Measurements from ENCODE around the gene LYSMD4. TPM values are rescaled to one million over a fixed set of nuclear protein-coding genes. Genes with fewer than 3 reads are reported as not detected.

The LYSMD4 gene
- total RNA-seq, 1 donor from 2014 or later, result 11.7 TPM

- no peaks in the 10 kb centered on the region for H3K36me3 ChIP-seq
- no peak overlapping the region for H3K4me2 ChIP-seq
- no peaks in the 10 kb centered on the region for H3F3A ChIP-seq (ENCODE audit: low read depth)
- Mint-ChIP-seq H3K9me3 (no peaks in the 10 kb centered on the region), H3K27me3 (ENCODE audit: insufficient read depth, low read depth) (peaks cover 11% of the 10 kb centered on the region), H3K4me1 (peaks cover 8% of the 10 kb centered on the region), H3K4me3 (no peak overlapping the region), H3K27ac (no peak overlapping the region), H3K36me3 (no peaks in the 10 kb centered on the region)
- no peaks in the 10 kb centered on the region for H3K79me2 ChIP-seq (ENCODE audit: low read depth)
- no peak overlapping the region for H3K4me3 ChIP-seq
- H3K4me1 ChIP-seq, result no peaks in the 10 kb centered on the region
- no peak overlapping the region for H3K9ac ChIP-seq
- no peak for TF ChIP-seq EZH2 (IDR thresholded peaks at IDR 0.05)
- H3K27me3 ChIP-seq, result no peaks in the 10 kb centered on the region
- DNase-seq (ENCODE audit: low spot score), result no peak
- no peaks in the 10 kb centered on the region for H4K20me1 ChIP-seq (ENCODE audit: low read depth)
- H3K9me3 ChIP-seq (ENCODE audit: low read depth), result no peaks in the 10 kb centered on the region
- H2AFZ ChIP-seq (replicated peaks), result peak overlapping the region; percentile 34
- no peak overlapping the region for H3K27ac ChIP-seq
Measured at GRCh38 chr15:99745370-99746086, 12.3 kb upstream of the LYSMD4 start.

- no peaks in the 10 kb centered on the region for H3K79me2 ChIP-seq (ENCODE audit: low read depth)
- no peaks in the 10 kb centered on the region for H4K20me1 ChIP-seq (ENCODE audit: low read depth)
- Mint-ChIP-seq H3K4me3 (no peak overlapping the region), H3K36me3 (no peaks in the 10 kb centered on the region), H3K4me1 (no peaks in the 10 kb centered on the region), H3K9me3 (no peaks in the 10 kb centered on the region), H3K27me3 (ENCODE audit: insufficient read depth, low read depth) (peaks cover 11% of the 10 kb centered on the region), H3K27ac (no peak overlapping the region)
- H3K27ac ChIP-seq, result no peak overlapping the region
- no peaks in the 10 kb centered on the region for H3K4me1 ChIP-seq
- no peaks in the 10 kb centered on the region for H3K27me3 ChIP-seq
- H3K36me3 ChIP-seq, result no peaks in the 10 kb centered on the region
- H3K9me3 ChIP-seq (ENCODE audit: low read depth), result no peaks in the 10 kb centered on the region
- DNase-seq (ENCODE audit: low spot score), result no peak
- TF ChIP-seq EZH2 (IDR thresholded peaks at IDR 0.05) (no peak), CTCF (IDR thresholded peaks at IDR 0.05) (peak; percentile 24)
- no peak overlapping the region for H3K4me2 ChIP-seq
- no peaks in the 10 kb centered on the region for H3F3A ChIP-seq (ENCODE audit: low read depth)
- no peak overlapping the region for H3K9ac ChIP-seq
- H3K4me3 ChIP-seq, result no peak overlapping the region
- H2AFZ ChIP-seq (replicated peaks), result no peak overlapping the region
Measured at GRCh38 chr15:99744142-99744541, 10.9 kb upstream of the LYSMD4 start.

- TF ChIP-seq CTCF (IDR thresholded peaks at IDR 0.05) (no peak), EZH2phosphoT487 (IDR thresholded peaks at IDR 0.05) (no peak)
- H3K79me2 ChIP-seq (ENCODE audit: low read depth), result no peaks in the 10 kb centered on the region
- H3K9ac ChIP-seq, result no peak overlapping the region
- no peak overlapping the region for H3K4me3 ChIP-seq
- H2AFZ ChIP-seq (replicated peaks), result no peak overlapping the region
- H3F3A ChIP-seq (ENCODE audit: low read depth), result no peaks in the 10 kb centered on the region
- no peak for DNase-seq (ENCODE audit: low spot score)
- H3K9me3 ChIP-seq (ENCODE audit: low read depth), result no peaks in the 10 kb centered on the region
- Mint-ChIP-seq H3K4me3 (no peak overlapping the region), H3K36me3 (no peaks in the 10 kb centered on the region), H3K4me1 (no peaks in the 10 kb centered on the region), H3K27me3 (ENCODE audit: insufficient read depth, low read depth) (peaks cover 8% of the 10 kb centered on the region), H3K9me3 (no peaks in the 10 kb centered on the region), H3K27ac (no peak overlapping the region)
- H3K4me1 ChIP-seq, result no peaks in the 10 kb centered on the region
- no peak overlapping the region for H3K4me2 ChIP-seq
- no peaks in the 10 kb centered on the region for H3K36me3 ChIP-seq
- no peaks in the 10 kb centered on the region for H4K20me1 ChIP-seq (ENCODE audit: low read depth)
- H3K27ac ChIP-seq, result no peak overlapping the region
- H3K27me3 ChIP-seq, result no peaks in the 10 kb centered on the region
Measured at GRCh38 chr15:99741835-99742234, 8.6 kb upstream of the LYSMD4 start.

- Histone ChIP-seq H3K79me2 (ENCODE audit: low read depth) (no peaks in the 10 kb centered on the region), H3K4me1 (no peaks in the 10 kb centered on the region), H3K4me3 (no peak overlapping the region), H3K27me3 (no peaks in the 10 kb centered on the region), H3K4me2 (no peak overlapping the region), H3F3A (ENCODE audit: low read depth) (peaks cover 5% of the 10 kb centered on the region), H3K9ac (no peak overlapping the region), H2AFZ (replicated peaks) (no peak overlapping the region), H3K27ac (no peak overlapping the region), H3K9me3 (ENCODE audit: low read depth) (no peaks in the 10 kb centered on the region), H4K20me1 (ENCODE audit: low read depth) (no peaks in the 10 kb centered on the region), H3K36me3 (no peaks in the 10 kb centered on the region)
- peaks cover 6% of the 10 kb centered on the region for H3K4me1 Mint-ChIP-seq
- H3K9me3 Mint-ChIP-seq, result no peaks in the 10 kb centered on the region
- H3K27me3 Mint-ChIP-seq (ENCODE audit: insufficient read depth, low read depth), result peaks cover 2% of the 10 kb centered on the region
- no peaks in the 10 kb centered on the region for H3K36me3 Mint-ChIP-seq
- no peak for DNase-seq (ENCODE audit: low spot score)
- no peak overlapping the region for H3K27ac Mint-ChIP-seq
- no peak for TF ChIP-seq CTCF (IDR thresholded peaks at IDR 0.05)
- no peak for TF ChIP-seq EZH2phosphoT487 (IDR thresholded peaks at IDR 0.05)
- TF ChIP-seq EZH2 (IDR thresholded peaks at IDR 0.05), result no peak
- no peak overlapping the region for H3K4me3 Mint-ChIP-seq
Measured at GRCh38 chr15:99738021-99738847, 5.0 kb upstream of the LYSMD4 start.
